A549 (cell line): ENCODE results near the gene FLYWCH1.

Experiments used
- BHLHE40 ChIP-seq: IDR thresholded peaks from 2 replicates; pipeline ENCODE4 v1.6.1; 2012; ENCODE audit warnings: low read depth, low read length, inconsistent platforms
- CBX8 ChIP-seq: fragments of 200-600 bp; sonication (generic); IDR thresholded peaks from 2 replicates; pipeline ENCODE4 v1.6.1; 2016
- CTCF ChIP-seq: fragments of >200 bp; sonication (Bioruptor Twin); formaldehyde crosslinking; IDR thresholded peaks from 3 replicates; pipeline ENCODE4 v1.5.1; 2016
- EHMT2 ChIP-seq: fragments of 200-600 bp; sonication (generic); IDR thresholded peaks from 2 replicates; pipeline ENCODE4 v1.6.1; 2016; ENCODE audit warnings: antibody characterized with exemption, low read depth, mild to moderate bottlenecking, moderate library complexity
- EP300 ChIP-seq, 2 experiments: fragments of >200 bp; sonication (Bioruptor Twin); formaldehyde crosslinking; IDR thresholded peaks; 2 replicates in 1 of 2; 3 replicates in 1 of 2; pipeline ENCODE4 v1.6.1; 2016 to 2017
- ESRRA ChIP-seq: fragments of 150-350 bp; IDR thresholded peaks from 2 replicates; pipeline ENCODE4 v1.6.1; 2014; ENCODE audit warnings: mild to moderate bottlenecking, low read length, borderline replicate concordance
- JUN ChIP-seq, 2 experiments: fragments of >200 bp; sonication (Bioruptor Twin); formaldehyde crosslinking; IDR thresholded peaks; 2 replicates in 1 of 2; 3 replicates in 1 of 2; pipeline ENCODE4 v1.6.1; 2016 to 2017
- KDM1A ChIP-seq: fragments of 200-600 bp; sonication (generic); IDR thresholded peaks from 2 replicates; pipeline ENCODE4 v1.6.1; 2016; ENCODE audit warnings: low read depth, mild to moderate bottlenecking
- MAFK ChIP-seq: fragments of 450-650 bp; IDR thresholded peaks from 2 replicates; pipeline ENCODE4 v1.6.1; 2014; ENCODE audit not compliant: partially characterized antibody
- POLR2A ChIP-seq: IDR thresholded peaks from 2 replicates; pipeline ENCODE4 v1.6.1; 2012; ENCODE audit warnings: mild to moderate bottlenecking, low read length
- RCOR1 ChIP-seq: fragments of 150-350 bp; IDR thresholded peaks from 2 replicates; pipeline ENCODE4 v1.6.1; 2014; ENCODE audit warnings: antibody characterized with exemption, low read length, low read depth
- REST ChIP-seq: fragments of 200-600 bp; sonication (generic); IDR thresholded peaks from 2 replicates; pipeline ENCODE4 v1.6.1; 2016; ENCODE audit warnings: antibody characterized with exemption, mild to moderate bottlenecking, moderate library complexity
- ZFP36 ChIP-seq: fragments of 450-650 bp; IDR thresholded peaks from 2 replicates; pipeline ENCODE4 v1.6.1; 2014; ENCODE audit warnings: borderline replicate concordance; ENCODE audit not compliant: partially characterized antibody

GRCh38 chr16:2966808-2967191, 55.1 kb downstream of the FLYWCH1 start:
- TF ChIP-seq ZFP36 (no peak), BHLHE40 (no peak), REST (no peak), CTCF (no peak), RCOR1 (no peak), JUN (IDR thresholded peaks at IDR 0.05) (no peak), ESRRA (no peak), EHMT2 (no peak), CBX8 (no peak), KDM1A (no peak), EP300 (IDR thresholded peaks at IDR 0.05) (no peak), POLR2A (no peak), MAFK (no peak)
